Neural crest cell (in vitro differentiated cells): ENCODE measurements around the gene WDR77. TPM values are rescaled to one million over a fixed set of nuclear protein-coding genes. Genes with fewer than 3 reads are reported as not detected.

Source experiments
- DNase-seq: peaks from one replicate; pipeline ENCODE4 v3.0.0; 2021; ENCODE audit warnings: low read depth, mixed read lengths, low spot score
- H3K27ac Mint-ChIP-seq: one replicate; pipeline ENCODE4 v1.8.0; 2021; ENCODE audit warnings: mild to moderate bottlenecking, mixed read lengths; ENCODE audit not compliant: unreplicated experiment
- H3K27me3 Mint-ChIP-seq: 2 replicates; pipeline ENCODE4 v1.8.0; 2021; ENCODE audit warnings: low read depth, mild to moderate bottlenecking, mixed read lengths
- H3K36me3 Mint-ChIP-seq: 2 replicates; pipeline ENCODE4 v1.8.0; 2021; ENCODE audit warnings: low read depth, mild to moderate bottlenecking, mixed read lengths
- H3K4me1 Mint-ChIP-seq: 2 replicates; pipeline ENCODE4 v1.8.0; 2021; ENCODE audit warnings: mixed read lengths
- H3K4me3 Mint-ChIP-seq: one replicate; pipeline ENCODE4 v1.8.0; 2021; ENCODE audit warnings: mild to moderate bottlenecking, mixed read lengths
- H3K9me3 Mint-ChIP-seq: 2 replicates; pipeline ENCODE4 v1.8.0; 2021; ENCODE audit warnings: mixed read lengths
- total RNA-seq: library from RNA; stranded (reverse); gene quantifications from 2 replicates; pipeline ENCODE4 v1.2.1, GENCODE V29; 2021
- TF ChIP-seq, protein P1 (sequence below): fragments of 200-600 bp; sonication (generic); conservative IDR thresholded peaks from 2 replicates; pipeline ENCODE4 v1.5.0; 2021; ENCODE audit warnings: antibody characterized with exemption, mild to moderate bottlenecking

The WDR77 gene
- total RNA-seq, 1 donor from 2014 or later: 58.7 TPM

DNA sequence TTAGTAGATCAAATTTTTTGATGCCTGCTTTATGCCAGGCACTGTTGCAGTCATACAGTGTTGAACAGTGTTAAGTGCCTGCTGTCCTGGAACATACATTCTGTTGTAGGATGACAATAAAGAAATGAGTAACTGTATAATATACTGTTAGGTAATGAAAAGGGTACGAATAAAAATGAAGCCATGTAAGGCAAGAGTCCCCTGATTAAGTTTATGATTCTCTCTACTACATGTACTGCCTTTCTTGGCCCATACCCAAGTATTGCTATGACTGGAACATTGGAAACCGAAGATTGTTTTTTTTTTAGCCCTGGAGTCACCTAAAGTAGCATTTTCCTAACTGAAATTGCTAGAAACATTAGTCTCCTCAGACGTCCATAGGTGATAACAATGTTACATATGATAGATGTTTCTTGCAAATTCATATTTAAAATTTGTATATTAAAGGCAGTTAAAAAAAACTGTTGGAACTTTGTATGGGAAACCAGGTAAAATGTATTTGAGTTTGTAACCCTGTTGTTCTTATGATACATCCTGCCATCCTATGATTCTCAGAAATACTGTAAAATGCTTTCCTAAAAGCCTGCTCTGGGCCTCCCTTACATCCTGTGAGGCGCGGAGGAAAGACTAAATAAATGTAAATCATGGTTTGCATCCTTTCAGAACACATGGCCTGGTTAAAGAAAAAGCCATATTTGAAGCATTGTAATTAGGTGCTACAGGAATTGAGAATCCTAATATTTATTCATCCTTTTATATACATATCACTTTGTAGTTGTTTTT is 6.0 kb upstream of the WDR77 start:
- TF ChIP-seq, protein P1, sequence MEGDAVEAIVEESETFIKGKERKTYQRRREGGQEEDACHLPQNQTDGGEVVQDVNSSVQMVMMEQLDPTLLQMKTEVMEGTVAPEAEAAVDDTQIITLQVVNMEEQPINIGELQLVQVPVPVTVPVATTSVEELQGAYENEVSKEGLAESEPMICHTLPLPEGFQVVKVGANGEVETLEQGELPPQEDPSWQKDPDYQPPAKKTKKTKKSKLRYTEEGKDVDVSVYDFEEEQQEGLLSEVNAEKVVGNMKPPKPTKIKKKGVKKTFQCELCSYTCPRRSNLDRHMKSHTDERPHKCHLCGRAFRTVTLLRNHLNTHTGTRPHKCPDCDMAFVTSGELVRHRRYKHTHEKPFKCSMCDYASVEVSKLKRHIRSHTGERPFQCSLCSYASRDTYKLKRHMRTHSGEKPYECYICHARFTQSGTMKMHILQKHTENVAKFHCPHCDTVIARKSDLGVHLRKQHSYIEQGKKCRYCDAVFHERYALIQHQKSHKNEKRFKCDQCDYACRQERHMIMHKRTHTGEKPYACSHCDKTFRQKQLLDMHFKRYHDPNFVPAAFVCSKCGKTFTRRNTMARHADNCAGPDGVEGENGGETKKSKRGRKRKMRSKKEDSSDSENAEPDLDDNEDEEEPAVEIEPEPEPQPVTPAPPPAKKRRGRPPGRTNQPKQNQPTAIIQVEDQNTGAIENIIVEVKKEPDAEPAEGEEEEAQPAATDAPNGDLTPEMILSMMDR: no peak
- peaks cover 4% of the 10 kb centered on the region for H3K36me3 Mint-ChIP-seq
- H3K4me1 Mint-ChIP-seq: peaks cover 23% of the 10 kb centered on the region
- no peak for DNase-seq
- no peaks in the 10 kb centered on the region for H3K9me3 Mint-ChIP-seq
- H3K4me3 Mint-ChIP-seq: no peak overlapping the region
- no peak overlapping the region for H3K27ac Mint-ChIP-seq
- no peaks in the 10 kb centered on the region for H3K27me3 Mint-ChIP-seq

DNA sequence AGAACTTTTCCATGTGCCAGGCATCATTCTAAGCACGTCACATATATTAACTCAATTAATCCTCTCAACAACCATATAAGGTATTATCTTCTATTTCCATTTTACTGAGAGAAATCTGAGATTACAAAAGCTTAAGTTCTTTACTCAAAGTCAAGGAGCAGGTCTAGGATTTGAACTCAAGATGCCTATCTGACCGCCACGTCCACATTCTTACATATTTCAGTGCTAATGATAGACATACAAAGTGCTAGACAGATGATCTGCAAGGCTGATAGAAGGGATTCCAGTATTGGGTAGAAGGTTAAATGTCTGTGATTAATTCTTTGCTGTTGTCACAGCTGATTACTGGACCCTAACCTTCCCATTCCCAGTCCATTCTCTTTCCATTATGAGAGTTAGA is 4.7 kb upstream of the WDR77 start:
- Mint-ChIP-seq H3K9me3 (no peaks in the 10 kb centered on the region), H3K27ac (no peak overlapping the region), H3K27me3 (no peaks in the 10 kb centered on the region), H3K4me1 (peaks cover 34% of the 10 kb centered on the region), H3K36me3 (peaks cover 6% of the 10 kb centered on the region), H3K4me3 (no peak overlapping the region)
- DNase-seq: no peak
- TF ChIP-seq, protein P1: no peak

DNA sequence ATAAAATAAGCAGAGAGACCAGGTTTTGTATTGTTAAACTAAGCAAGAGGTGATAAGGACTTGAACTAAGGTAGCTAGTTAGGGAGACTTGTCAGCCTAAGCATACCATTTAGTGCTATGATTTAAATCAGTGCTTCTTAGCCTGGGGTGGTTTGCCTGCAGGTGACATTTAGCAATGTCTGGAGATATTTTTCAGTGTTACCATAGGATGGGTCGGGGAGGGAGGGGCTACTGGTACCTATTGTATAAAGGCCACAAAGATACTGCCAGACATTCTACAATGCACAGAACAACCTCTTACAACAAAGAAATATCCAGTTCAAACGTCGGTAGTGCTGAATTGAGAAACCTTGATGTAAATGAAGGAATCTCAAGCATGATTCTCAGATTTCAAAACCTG is 3.5 kb upstream of the WDR77 start:
- Mint-ChIP-seq H3K36me3 (peaks cover 6% of the 10 kb centered on the region), H3K4me3 (peak overlapping the region; percentile 53), H3K27me3 (no peaks in the 10 kb centered on the region), H3K9me3 (no peaks in the 10 kb centered on the region), H3K4me1 (peaks cover 43% of the 10 kb centered on the region), H3K27ac (no peak overlapping the region)
- DNase-seq: no peak
- TF ChIP-seq, protein P1: no peak

DNA sequence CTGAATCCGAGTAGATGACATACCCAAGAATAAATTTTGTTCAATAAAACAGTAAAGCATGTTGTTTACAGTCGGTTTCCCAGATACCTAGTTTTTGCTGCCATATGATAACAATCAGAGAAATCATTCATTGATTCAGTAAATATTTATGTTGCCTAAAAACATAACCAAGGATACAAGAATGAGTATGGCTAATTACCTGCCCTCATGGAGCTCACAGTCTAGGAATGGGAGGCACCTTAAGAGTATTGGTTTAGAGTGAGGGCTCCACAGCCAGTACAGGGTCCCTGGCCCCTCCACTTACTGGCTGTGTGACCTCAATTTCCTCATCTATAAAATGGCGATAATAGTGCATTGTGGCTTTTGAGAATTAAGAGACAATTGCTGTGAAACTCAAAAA is 1.1 kb upstream of the WDR77 start:
- Mint-ChIP-seq H3K27ac (peak overlapping the region; percentile 99), H3K4me3 (peak overlapping the region; percentile 100), H3K9me3 (no peaks in the 10 kb centered on the region), H3K4me1 (peaks cover 55% of the 10 kb centered on the region), H3K36me3 (peaks cover 15% of the 10 kb centered on the region), H3K27me3 (no peaks in the 10 kb centered on the region)
- no peak for DNase-seq
- TF ChIP-seq, protein P1: no peak

DNA sequence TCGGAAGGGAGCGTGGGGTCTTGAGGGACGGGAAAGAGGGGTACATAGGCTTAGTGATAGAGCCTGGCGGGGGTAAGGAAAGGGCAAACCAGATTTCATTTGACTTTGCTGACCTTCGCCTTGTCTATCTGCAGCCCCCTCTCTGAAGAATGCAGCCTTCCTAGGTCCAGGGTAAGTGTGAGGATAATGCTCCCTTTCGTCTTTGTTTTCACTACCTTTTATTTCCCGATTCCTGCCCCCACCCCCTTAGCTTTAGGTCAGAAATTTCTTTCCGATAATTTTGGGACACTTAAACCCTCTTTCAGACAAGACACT is 604 bp upstream of the WDR77 start:
- peaks cover 55% of the 10 kb centered on the region for H3K4me1 Mint-ChIP-seq
- no peaks in the 10 kb centered on the region for H3K27me3 Mint-ChIP-seq
- peaks cover 15% of the 10 kb centered on the region for H3K36me3 Mint-ChIP-seq
- no peak for DNase-seq
- TF ChIP-seq, protein P1: no peak
- H3K9me3 Mint-ChIP-seq: no peaks in the 10 kb centered on the region
- peak overlapping the region; percentile 100 for H3K4me3 Mint-ChIP-seq
- peak overlapping the region; percentile 99 for H3K27ac Mint-ChIP-seq
